COR-L47 (cell line): ENCODE results near the gene HOXA2.

Experiments used
- DNase-seq: peaks from one replicate; lab custom pipeline; 2025; lab: John Stamatoyannopoulos, UW

The HOXA2 gene

GRCh38 chr7:27078616-27079233, 23.8 kb downstream of the HOXA2 start:
- no peak for DNase-seq

DNA sequence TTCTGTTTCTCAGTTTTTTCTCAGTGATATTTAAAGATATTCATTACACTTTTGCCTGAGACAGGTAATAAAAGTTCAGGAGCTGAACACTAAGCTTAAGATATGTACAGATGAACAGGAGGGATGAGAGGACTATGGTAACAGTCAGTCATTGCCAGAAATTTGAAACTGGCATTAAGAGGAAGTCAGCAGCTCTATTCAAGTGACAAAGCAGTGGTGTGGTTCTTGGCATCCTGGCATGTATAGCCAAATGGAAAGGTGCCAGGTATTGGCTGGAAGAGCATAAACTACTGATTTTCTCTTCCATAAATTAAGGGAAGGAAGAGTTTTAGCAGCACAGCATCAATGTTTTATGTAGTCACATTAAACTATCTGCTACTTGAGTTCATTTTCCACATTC, 29.4 kb downstream of the HOXA2 start:
- peak; percentile 63 for DNase-seq

GRCh38 chr7:27071622-27072390, 30.7 kb downstream of the HOXA2 start:
- DNase-seq = no peak

- DNase-seq = no peak
Measured at GRCh38 chr7:27068259-27068658, 34.2 kb downstream of the HOXA2 start.

- DNase-seq = no peak
Measured at GRCh38 chr7:27066148-27066547, 36.3 kb downstream of the HOXA2 start.

DNA sequence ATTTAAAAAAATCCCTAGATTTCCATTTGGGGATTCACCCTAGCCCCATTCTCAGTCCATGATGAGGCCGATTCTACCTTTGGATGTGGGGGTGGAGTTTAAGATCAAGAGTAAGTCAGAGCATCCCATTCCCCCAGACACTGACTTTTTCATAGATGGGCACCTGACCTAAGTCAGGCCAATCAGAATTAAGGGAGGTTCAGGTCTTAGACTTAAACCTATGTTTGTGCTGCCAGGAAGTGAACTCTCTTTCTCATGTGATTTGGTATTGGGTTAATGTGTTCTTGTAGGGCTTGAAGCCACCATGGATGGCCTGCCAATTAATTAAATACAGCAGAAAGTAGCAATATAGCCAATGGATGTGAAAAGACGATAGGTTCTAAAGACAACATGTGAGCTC, 36.8 kb downstream of the HOXA2 start:
- DNase-seq = no peak

DNA sequence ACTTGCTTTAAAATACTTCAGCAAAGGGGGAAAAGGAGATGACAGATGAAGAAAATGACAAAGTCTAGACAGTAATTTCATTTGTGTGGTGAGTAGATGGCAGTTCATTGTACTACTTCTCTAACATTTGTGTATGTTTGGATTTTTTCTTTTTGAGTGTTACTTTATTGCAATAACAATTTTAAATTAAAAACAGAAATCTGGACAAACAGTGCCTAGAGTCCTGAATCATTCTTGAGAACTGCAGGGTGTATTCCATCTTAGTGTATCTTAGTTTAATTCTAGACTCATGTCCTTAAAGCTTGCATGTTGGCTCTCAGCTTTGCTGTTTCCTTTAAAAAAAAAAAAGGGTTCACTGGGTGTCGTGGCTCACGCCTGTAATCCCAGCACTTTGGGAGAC, 37.8 kb downstream of the HOXA2 start:
- no peak for DNase-seq

DNA sequence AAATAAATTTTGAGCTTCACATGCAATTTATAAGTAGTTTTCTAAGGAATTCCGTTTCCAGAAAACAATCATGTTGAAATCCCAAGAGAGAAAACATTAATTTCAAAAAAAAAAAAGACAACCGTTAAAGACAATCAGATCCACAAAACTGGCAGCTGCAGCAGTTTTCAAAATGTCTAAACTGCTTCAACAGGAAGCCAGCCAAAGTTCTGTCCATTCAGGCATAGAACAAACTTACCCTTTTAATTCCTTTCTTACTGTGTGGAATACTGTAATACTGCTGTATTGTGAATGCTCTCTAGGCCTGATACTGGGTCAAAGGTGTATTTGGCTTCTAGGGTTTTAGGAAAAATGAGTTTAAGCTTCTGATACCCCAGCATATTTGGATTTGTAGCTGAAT, 38.3 kb downstream of the HOXA2 start:
- DNase-seq = no peak

GRCh38 chr7:27062946-27063345, 39.5 kb downstream of the HOXA2 start:
- DNase-seq = no peak

GRCh38 chr7:27053153-27053552, 49.3 kb downstream of the HOXA2 start:
- DNase-seq = no peak

DNA sequence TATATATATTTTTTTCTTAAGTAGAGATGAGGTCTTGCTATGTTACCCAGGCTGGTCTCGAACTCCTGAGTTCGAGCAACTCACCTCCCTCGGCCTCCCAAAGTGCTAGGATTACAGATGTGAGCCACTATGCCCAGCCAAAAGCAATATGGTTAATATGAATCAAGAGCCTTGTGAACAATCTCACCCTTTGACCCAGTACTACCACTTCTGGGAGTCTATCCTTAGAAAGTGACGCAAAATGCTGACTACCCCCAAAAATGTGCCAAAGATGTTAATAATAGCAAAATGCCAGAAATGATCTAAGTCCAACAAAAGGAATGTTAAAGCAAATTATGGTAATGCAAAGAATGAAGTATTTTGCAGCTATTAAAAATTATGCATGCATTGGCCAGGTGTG, 51.0 kb downstream of the HOXA2 start:
- no peak for DNase-seq
